HepG2 (cell line): ENCODE results near the gene CDHR4.

Experiments used
- ARNTL ChIP-seq: sonication (generic); formaldehyde crosslinking; IDR thresholded peaks from 2 replicates; pipeline ENCODE4 v1.4.0; 2020; ENCODE audit warnings: mild to moderate bottlenecking, missing genetic modification reagents
- JUND ChIP-seq: sonication (generic); formaldehyde crosslinking; IDR thresholded peaks from 2 replicates; pipeline ENCODE4 v1.8.0; 2022; ENCODE audit warnings: mild to moderate bottlenecking, missing genetic modification reagents
- MAX ChIP-seq: IDR thresholded peaks from 2 replicates; pipeline ENCODE4 v1.6.1; 2012; ENCODE audit warnings: inconsistent platforms
- MYC ChIP-seq: sonication (generic); formaldehyde crosslinking; IDR thresholded peaks from 2 replicates; pipeline ENCODE4 v1.9.0; 2021; ENCODE audit warnings: missing genetic modification reagents, borderline replicate concordance
- NFE2 ChIP-seq: sonication (generic); formaldehyde crosslinking; IDR thresholded peaks from 2 replicates; pipeline ENCODE4 v1.4.0; 2020; ENCODE audit warnings: missing genetic modification reagents

GRCh38 chr3:49772703-49773102, 27.0 kb downstream of the CDHR4 start:
- TF ChIP-seq JUND (CRISPR knock-in tag), result no peak
- TF ChIP-seq NFE2 (CRISPR knock-in tag), result no peak
- TF ChIP-seq MYC (CRISPR knock-in tag), result no peak
- no peak for TF ChIP-seq ARNTL (CRISPR knock-in tag)
- TF ChIP-seq MAX, result no peak
